HG03432 (cell line): ENCODE measurements around the gene M1AP.

Experiments
- ATAC-seq: cut with Tn5 transposase; IDR thresholded peaks from one replicate; pipeline ENCODE4 v1.9.1; 2021; ENCODE audit warnings: mild to moderate bottlenecking, moderate library complexity; ENCODE audit not compliant: unreplicated experiment

The M1AP gene

DNA sequence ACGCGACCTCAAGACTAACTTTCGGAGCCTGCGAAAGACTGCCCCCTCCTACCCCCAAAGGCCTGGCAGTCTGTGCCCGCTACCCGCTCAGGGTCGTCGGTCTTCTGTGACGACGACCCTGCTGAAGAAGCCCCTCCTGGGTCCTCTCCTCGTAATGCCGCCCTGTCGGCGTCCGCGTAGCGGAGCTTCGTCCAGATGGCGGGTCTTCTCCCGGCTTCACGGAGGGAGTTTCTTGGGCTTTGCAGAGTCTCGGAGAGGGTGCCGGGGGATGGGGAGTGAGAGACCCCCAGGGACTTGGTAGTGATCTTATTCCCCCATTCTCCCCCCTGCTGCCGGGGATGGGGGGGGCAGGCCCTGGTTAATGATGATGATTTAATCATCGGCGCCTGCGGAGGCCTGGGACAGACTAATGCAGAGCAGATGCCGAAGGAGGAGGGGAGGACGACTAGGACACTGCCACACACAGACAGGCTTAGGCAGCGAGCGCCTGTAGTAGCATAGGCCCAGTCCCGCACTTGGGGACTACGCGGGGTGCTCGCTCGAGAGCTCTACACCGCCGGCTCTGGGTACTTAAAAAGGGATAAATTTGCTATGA lies 140.1 kb downstream of the M1AP start:
- peak; percentile 7 for ATAC-seq
